Stimulated activated CD8-positive, alpha-beta memory T cell treated with anti-CD3 and anti-CD28 coated beads, Interleukin-12 subunit alpha, Interleukin-12 subunit beta, amount 100 ng/mL, for 4 hours (primary cell): Measurements from ENCODE around the gene KLF13.

Source experiments
- DNase-seq: peaks from one replicate; pipeline ENCODE4 v3.0.0-alpha.2; 2020; ENCODE audit warnings: low read depth

KLF13 gene

GRCh38 chr15:31362886-31363285 is 36.3 kb downstream of the KLF13 start:
- DNase-seq = no peak

- no peak for DNase-seq
Measured at GRCh38 chr15:31364301-31365031, 37.8 kb downstream of the KLF13 start.

GRCh38 chr15:31365032-31365654 is 38.5 kb downstream of the KLF13 start:
- DNase-seq = no peak

- DNase-seq = peak; percentile 55
Measured at GRCh38 chr15:31365655-31366127, 39.1 kb downstream of the KLF13 start.

- DNase-seq = no peak
Measured at GRCh38 chr15:31366169-31366734, 39.6 kb downstream of the KLF13 start.

- no peak for DNase-seq
Measured at GRCh38 chr15:31367021-31367729, 40.5 kb downstream of the KLF13 start.

- no peak for DNase-seq
Measured at GRCh38 chr15:31367730-31368344, 41.2 kb downstream of the KLF13 start.

GRCh38 chr15:31369727-31370126 is 43.1 kb downstream of the KLF13 start:
- no peak for DNase-seq

- no peak for DNase-seq
Measured at GRCh38 chr15:31371520-31372240, 45.0 kb downstream of the KLF13 start.

- no peak for DNase-seq
Measured at GRCh38 chr15:31372635-31373091, 46.0 kb downstream of the KLF13 start.

GRCh38 chr15:31373096-31373865 is 46.6 kb downstream of the KLF13 start:
- DNase-seq = no peak

GRCh38 chr15:31373970-31374369 is 47.3 kb downstream of the KLF13 start:
- no peak for DNase-seq

- DNase-seq = no peak
Measured at GRCh38 chr15:31374489-31374888, 47.9 kb downstream of the KLF13 start.

GRCh38 chr15:31374986-31375385 is 48.4 kb downstream of the KLF13 start:
- DNase-seq = no peak

- DNase-seq = no peak
Measured at GRCh38 chr15:31375772-31376171, 49.1 kb downstream of the KLF13 start.

GRCh38 chr15:31376511-31376910 is 49.9 kb downstream of the KLF13 start:
- DNase-seq = no peak

GRCh38 chr15:31377030-31377429 is 50.4 kb downstream of the KLF13 start:
- no peak for DNase-seq

- no peak for DNase-seq
Measured at GRCh38 chr15:31378363-31378903, 51.8 kb downstream of the KLF13 start.

GRCh38 chr15:31379042-31379441 is 52.4 kb downstream of the KLF13 start:
- no peak for DNase-seq

- DNase-seq = no peak
Measured at GRCh38 chr15:31379577-31379976, 52.9 kb downstream of the KLF13 start.
